H9 (cell line): ENCODE data around the gene RYR1. TPM values are rescaled to one million over a fixed set of nuclear protein-coding genes. Genes with fewer than 3 reads are reported as not detected.
A peak's percentile ranks its signal among the peaks of the same experiment; 100 is the strongest.

Experiments used
- DNase-seq: peaks from one replicate; pipeline ENCODE4 v3.0.0-alpha.2; 2017
- H2AFZ ChIP-seq: one replicate; pipeline ENCODE4 v1.6.1; 2013; ENCODE audit warnings: mild to moderate bottlenecking, low read length, control low read depth, moderate library complexity
- H2AK5ac ChIP-seq: 2 replicates; pipeline ENCODE4 v1.6.1; 2013; ENCODE audit warnings: low read length, control low read depth, mixed read lengths; ENCODE audit not compliant: insufficient read length
- H2BK120ac ChIP-seq: one replicate; pipeline ENCODE4 v1.6.1; 2013; ENCODE audit warnings: low read depth, mild to moderate bottlenecking, low read length, control low read depth, inconsistent platforms; ENCODE audit not compliant: poor library complexity, severe bottlenecking
- H2BK12ac ChIP-seq: 2 replicates; pipeline ENCODE4 v1.6.1; 2013; ENCODE audit warnings: low read length, control low read depth, mixed read lengths, low read depth; ENCODE audit not compliant: insufficient read length
- H2BK15ac ChIP-seq: 2 replicates; pipeline ENCODE4 v1.6.1; 2013; ENCODE audit warnings: low read depth, low read length, control low read depth
- H2BK20ac ChIP-seq: one replicate; pipeline ENCODE4 v1.6.1; 2013; ENCODE audit warnings: low read depth, mild to moderate bottlenecking, low read length, control low read depth, inconsistent platforms; ENCODE audit not compliant: poor library complexity, severe bottlenecking
- H2BK5ac ChIP-seq: 2 replicates; pipeline ENCODE4 v1.6.1; 2013; ENCODE audit warnings: low read length, control low read depth, mixed read lengths; ENCODE audit not compliant: insufficient read length
- H3K14ac ChIP-seq: 2 replicates; pipeline ENCODE4 v1.6.1; 2013; ENCODE audit warnings: low read length, control low read depth; ENCODE audit not compliant: insufficient read depth
- H3K18ac ChIP-seq: 2 replicates; pipeline ENCODE4 v1.6.1; 2013; ENCODE audit warnings: low read depth, mild to moderate bottlenecking, mixed read lengths, low read length, control low read depth; ENCODE audit not compliant: insufficient read length
- H3K23ac ChIP-seq: 2 replicates; pipeline ENCODE4 v1.6.1; 2013; ENCODE audit warnings: low read length, control low read depth, mixed read lengths, low read depth; ENCODE audit not compliant: insufficient read length
- H3K23me2 ChIP-seq: 2 replicates; pipeline ENCODE4 v1.6.1; 2013; ENCODE audit warnings: low read depth, mild to moderate bottlenecking, mixed read lengths, low read length, control low read depth; ENCODE audit not compliant: insufficient read length, poor library complexity, severe bottlenecking
- H3K27ac ChIP-seq: 2 replicates; pipeline ENCODE4 v1.5.1; 2013; ENCODE audit warnings: low read length, control low read depth, mixed read lengths, low read depth; ENCODE audit not compliant: insufficient read length
- H3K27me3 ChIP-seq: 2 replicates; pipeline ENCODE4 v1.6.1; 2013; ENCODE audit warnings: low read length, control low read depth, inconsistent platforms; ENCODE audit not compliant: insufficient read depth
- H3K4ac ChIP-seq: 2 replicates; pipeline ENCODE4 v1.6.1; 2013; ENCODE audit warnings: low read depth, mild to moderate bottlenecking, control low read depth, inconsistent platforms, low read length, moderate library complexity
- H3K4me1 ChIP-seq: 2 replicates; pipeline ENCODE4 v1.6.1; 2013; ENCODE audit warnings: low read length, control low read depth, inconsistent platforms; ENCODE audit not compliant: insufficient read depth
- H3K4me2 ChIP-seq: 2 replicates; pipeline ENCODE4 v1.6.1; 2013; ENCODE audit warnings: low read length, control low read depth, mixed read lengths; ENCODE audit not compliant: insufficient read length, insufficient read depth
- H3K56ac ChIP-seq: 2 replicates; pipeline ENCODE4 v1.6.1; 2013; ENCODE audit warnings: low read depth, mild to moderate bottlenecking, mixed read lengths, low read length, control low read depth; ENCODE audit not compliant: insufficient read length
- H3K79me1 ChIP-seq: 2 replicates; pipeline ENCODE4 v1.6.1; 2013; ENCODE audit warnings: low read depth, mild to moderate bottlenecking, moderate library complexity, low read length, control low read depth, inconsistent platforms; ENCODE audit not compliant: insufficient read depth, poor library complexity, severe bottlenecking
- H3K79me2 ChIP-seq: 2 replicates; pipeline ENCODE4 v1.6.1; 2013; ENCODE audit warnings: low read length, control low read depth, inconsistent platforms; ENCODE audit not compliant: insufficient read depth
- H3K9ac ChIP-seq: 2 replicates; pipeline ENCODE4 v1.6.1; 2013; ENCODE audit warnings: low read length, control low read depth, mixed read lengths; ENCODE audit not compliant: insufficient read length; ENCODE audit errors: extremely low read depth
- H3K9me3 ChIP-seq: one replicate; pipeline ENCODE4 v1.6.1; 2013; ENCODE audit warnings: low read depth, low read length, inconsistent platforms; ENCODE audit not compliant: control insufficient read depth
- H3T11ph ChIP-seq: one replicate; pipeline ENCODE4 v1.6.1; 2013; ENCODE audit warnings: mild to moderate bottlenecking, low read length, control low read depth, inconsistent platforms
- H4K20me1 ChIP-seq: one replicate; pipeline ENCODE4 v1.6.1; 2013; ENCODE audit not compliant: control insufficient read depth, insufficient read length, insufficient read depth
- H4K5ac ChIP-seq: 2 replicates; pipeline ENCODE4 v1.6.1; 2013; ENCODE audit warnings: low read depth, mild to moderate bottlenecking, mixed read lengths, low read length, control low read depth; ENCODE audit not compliant: insufficient read length
- H4K8ac ChIP-seq: replicated peaks from 2 replicates; pipeline ENCODE4 v1.6.1; 2013; ENCODE audit warnings: low read length, control low read depth, mixed read lengths, low read depth; ENCODE audit not compliant: insufficient read length
- H4K91ac ChIP-seq: 2 replicates; pipeline ENCODE4 v1.6.1; 2013; ENCODE audit warnings: low read depth, mild to moderate bottlenecking, moderate library complexity, mixed read lengths, low read length, control low read depth; ENCODE audit not compliant: insufficient read length
- H3K27ac Mint-ChIP-seq, 3 experiments: 2 replicates in 2 of 3; 3 replicates in 1 of 3; pipeline ENCODE4 v1.8.0; 2020 to 2021; ENCODE audit warnings: mixed read lengths in 3 of 3, mild to moderate bottlenecking in 1 of 3, moderate library complexity in 1 of 3
- H3K27me3 Mint-ChIP-seq: 2 replicates; pipeline ENCODE4 v1.8.0; 2021; ENCODE audit warnings: low read depth, mild to moderate bottlenecking, moderate library complexity, mixed read lengths
- H3K36me3 Mint-ChIP-seq, 3 experiments: 2 replicates in 2 of 3; 3 replicates in 1 of 3; pipeline ENCODE4 v1.8.0; 2020 to 2021; ENCODE audit warnings: low read depth in 3 of 3, mixed read lengths in 3 of 3; ENCODE audit not compliant: insufficient read depth in 1 of 3
- H3K4me1 Mint-ChIP-seq, 2 experiments: 2 replicates each; pipeline ENCODE4 v1.8.0; 2020; ENCODE audit warnings: mixed read lengths in 2 of 2
- H3K4me3 Mint-ChIP-seq, 2 experiments: 2 replicates in 1 of 2; 3 replicates in 1 of 2; pipeline ENCODE4 v1.8.0; 2020 to 2021; ENCODE audit warnings: mild to moderate bottlenecking in 2 of 2, mixed read lengths in 2 of 2, moderate library complexity in 1 of 2
- H3K9me3 Mint-ChIP-seq, 2 experiments: 2 replicates in 1 of 2; 3 replicates in 1 of 2; pipeline ENCODE4 v1.8.0; 2020; ENCODE audit warnings: mild to moderate bottlenecking in 2 of 2, mixed read lengths in 2 of 2, moderate library complexity in 1 of 2
- WGBS: extraction: QIAGEN DNeasy Blood & Tissue Kit; methylation state at CpG from one replicate; pipeline ENCODE4 v1.1.7; 2013; ENCODE audit warnings: missing lambda C conversion rate, low lambda C conversion rate, mixed read lengths; ENCODE audit not compliant: insufficient read length; ENCODE audit errors: extremely low coverage; 5-methylcytosine and 5-hydroxymethylcytosine counted together
- total RNA-seq: library from RNA; stranded (reverse); gene quantifications from 2 replicates; pipeline ENCODE4 v1.2.1, GENCODE V29; 2021
- TF ChIP-seq, protein P1 (sequence below): fragments of 200-600 bp; sonication (generic); conservative IDR thresholded peaks from 3 replicates; pipeline ENCODE4 v1.8.0; 2021; ENCODE audit warnings: antibody characterized with exemption, mild to moderate bottlenecking

RYR1 gene
- total RNA-seq, 1 experiment from 2014 or later = 8.9 TPM

DNA sequence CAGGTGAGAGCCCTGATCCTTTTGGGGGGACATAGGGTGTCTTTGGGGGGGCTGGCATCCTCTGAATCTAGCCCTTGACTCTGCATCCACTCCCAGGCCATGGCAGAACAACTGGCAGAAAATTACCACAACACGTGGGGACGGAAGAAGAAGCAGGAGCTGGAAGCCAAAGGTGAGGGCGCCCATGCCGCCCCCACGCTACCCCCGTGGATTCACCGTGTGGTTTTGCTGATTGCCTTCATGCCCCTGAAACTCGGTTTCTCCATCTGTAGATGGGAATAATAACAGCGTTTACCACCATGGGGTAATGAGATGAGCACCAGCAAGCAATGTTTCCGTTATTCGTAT, 72.9 kb downstream of the RYR1 start:
- Histone ChIP-seq H3K27ac (no peak overlapping the region), H4K5ac (no peak overlapping the region), H4K20me1 (no peaks in the 10 kb centered on the region), H2BK5ac (no peak overlapping the region), H3K18ac (no peak overlapping the region), H2BK15ac (no peak overlapping the region), H3K23ac (no peak overlapping the region), H3K14ac (no peak overlapping the region), H3K79me1 (no peaks in the 10 kb centered on the region), H2BK12ac (no peak overlapping the region), H3K4me2 (peak overlapping the region; percentile 28), H3K9ac (no peak overlapping the region), H3K4ac (no peak overlapping the region), H2AFZ (no peak overlapping the region), H3K23me2 (no peaks in the 10 kb centered on the region), H2BK120ac (no peak overlapping the region), H3K79me2 (no peaks in the 10 kb centered on the region; the same call in 1 of the 2 replicates), H3K4me1 (no peaks in the 10 kb centered on the region; the same call in 1 of the 2 replicates), H4K91ac (no peak overlapping the region), H2AK5ac (no peak overlapping the region), H3K9me3 (no peaks in the 10 kb centered on the region), H3K56ac (no peak overlapping the region), H4K8ac (no peak overlapping the region), H3T11ph (no peak overlapping the region), H2BK20ac (no peak overlapping the region), H3K27me3 (no peaks in the 10 kb centered on the region)
- Mint-ChIP-seq H3K36me3 (peaks cover 56 to 73% (median 67%) of the 10 kb centered on the region in 3 experiments; a peak in 6 of 7 replicates), H3K4me3 (no peak overlapping the region), H3K9me3 (no peaks in the 10 kb centered on the region), H3K27me3 (no peaks in the 10 kb centered on the region; the same call in 1 of the 2 replicates), H3K27ac (no peak overlapping the region; a peak in 1 of 7 replicates), H3K4me1 (peaks cover 9 to 16% of the 10 kb centered on the region in 2 experiments; a peak in 3 of 4 replicates)
- TF ChIP-seq, protein P1, sequence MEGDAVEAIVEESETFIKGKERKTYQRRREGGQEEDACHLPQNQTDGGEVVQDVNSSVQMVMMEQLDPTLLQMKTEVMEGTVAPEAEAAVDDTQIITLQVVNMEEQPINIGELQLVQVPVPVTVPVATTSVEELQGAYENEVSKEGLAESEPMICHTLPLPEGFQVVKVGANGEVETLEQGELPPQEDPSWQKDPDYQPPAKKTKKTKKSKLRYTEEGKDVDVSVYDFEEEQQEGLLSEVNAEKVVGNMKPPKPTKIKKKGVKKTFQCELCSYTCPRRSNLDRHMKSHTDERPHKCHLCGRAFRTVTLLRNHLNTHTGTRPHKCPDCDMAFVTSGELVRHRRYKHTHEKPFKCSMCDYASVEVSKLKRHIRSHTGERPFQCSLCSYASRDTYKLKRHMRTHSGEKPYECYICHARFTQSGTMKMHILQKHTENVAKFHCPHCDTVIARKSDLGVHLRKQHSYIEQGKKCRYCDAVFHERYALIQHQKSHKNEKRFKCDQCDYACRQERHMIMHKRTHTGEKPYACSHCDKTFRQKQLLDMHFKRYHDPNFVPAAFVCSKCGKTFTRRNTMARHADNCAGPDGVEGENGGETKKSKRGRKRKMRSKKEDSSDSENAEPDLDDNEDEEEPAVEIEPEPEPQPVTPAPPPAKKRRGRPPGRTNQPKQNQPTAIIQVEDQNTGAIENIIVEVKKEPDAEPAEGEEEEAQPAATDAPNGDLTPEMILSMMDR = no peak
- no CpG with 5 or more reads among the region's 11 CpGs for WGBS
- no peak for DNase-seq
